ENCODE data around the gene MFAP2.
A peak's percentile ranks its signal among the peaks of the same experiment; 100 is the strongest.
"Not testable (repeated sequence)": the region's sequence is repeated elsewhere in the genome, so short reads cannot be mapped to it uniquely, and the experiment has no call there.

The MFAP2 gene

GRCh38 chr1:16978567-16979474 is 1.6 kb downstream of the MFAP2 start:
- DNase-seq: no peak

DNA sequence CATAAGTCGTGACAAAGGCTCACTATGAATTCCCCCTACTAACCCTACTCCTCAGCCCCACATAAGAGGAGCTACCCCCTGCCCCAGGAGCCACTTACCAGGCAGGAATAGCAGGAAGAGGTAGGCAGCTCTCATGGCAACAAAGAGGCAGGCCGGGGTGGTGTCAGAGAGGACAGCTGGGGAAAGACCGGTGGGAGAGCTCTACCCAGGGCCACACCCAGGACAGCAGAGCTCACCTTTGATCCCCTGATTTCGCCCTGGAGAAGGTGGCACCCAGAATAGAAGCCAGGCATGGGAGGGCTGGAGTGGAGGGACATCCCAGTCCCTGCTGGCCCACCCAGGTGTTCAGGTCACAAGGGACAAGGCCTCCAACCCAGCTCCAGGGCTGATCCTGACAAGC is 2.3 kb downstream of the MFAP2 start:
- no peak for DNase-seq

DNA sequence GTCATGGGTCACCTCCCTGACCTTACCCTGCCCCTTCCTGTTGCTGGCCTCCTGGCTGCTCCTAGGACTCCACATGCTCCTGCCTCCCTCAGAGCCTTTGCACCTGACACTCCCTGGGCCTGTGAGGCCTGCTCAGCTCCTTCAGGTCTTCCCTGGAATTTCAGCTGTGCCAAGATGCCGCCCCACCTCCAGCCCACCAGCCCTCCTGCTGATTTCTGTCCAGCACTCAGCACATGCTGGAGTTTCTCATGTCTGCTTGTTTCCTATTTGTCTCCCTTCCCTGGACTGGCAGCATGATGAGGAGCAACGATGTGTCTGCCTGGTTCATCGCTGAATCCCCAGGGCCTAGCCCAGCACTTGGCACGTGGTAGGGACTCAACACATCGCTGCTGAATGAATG is 3.0 kb downstream of the MFAP2 start:
- DNase-seq: no peak

DNA sequence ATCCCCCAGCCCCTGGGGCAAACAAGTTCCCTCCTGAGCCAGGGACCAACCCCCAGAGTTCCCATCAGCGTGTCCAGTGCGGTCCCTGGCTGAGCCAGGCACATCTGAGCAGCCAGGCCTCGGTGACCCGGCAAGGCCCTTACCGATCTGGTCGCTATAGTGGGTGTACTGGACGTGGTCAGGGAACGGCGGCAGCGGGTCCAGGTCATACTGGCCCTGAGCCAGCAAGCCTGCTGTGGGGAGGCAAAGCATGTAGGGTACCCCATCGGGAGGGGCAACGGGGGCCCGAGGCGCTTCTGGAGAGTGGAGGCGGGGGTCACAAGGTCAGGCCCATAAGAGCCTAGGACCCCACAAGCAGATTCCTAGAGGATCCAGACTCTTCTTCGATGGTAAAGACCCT is 3.5 kb downstream of the MFAP2 start:
- no peak for DNase-seq

- DNase-seq: no peak
Observed at GRCh38 chr1:16975838-16976237, 4.6 kb downstream of the MFAP2 start.

GRCh38 chr1:16975211-16975610 is 5.2 kb downstream of the MFAP2 start:
- no peak for DNase-seq

DNA sequence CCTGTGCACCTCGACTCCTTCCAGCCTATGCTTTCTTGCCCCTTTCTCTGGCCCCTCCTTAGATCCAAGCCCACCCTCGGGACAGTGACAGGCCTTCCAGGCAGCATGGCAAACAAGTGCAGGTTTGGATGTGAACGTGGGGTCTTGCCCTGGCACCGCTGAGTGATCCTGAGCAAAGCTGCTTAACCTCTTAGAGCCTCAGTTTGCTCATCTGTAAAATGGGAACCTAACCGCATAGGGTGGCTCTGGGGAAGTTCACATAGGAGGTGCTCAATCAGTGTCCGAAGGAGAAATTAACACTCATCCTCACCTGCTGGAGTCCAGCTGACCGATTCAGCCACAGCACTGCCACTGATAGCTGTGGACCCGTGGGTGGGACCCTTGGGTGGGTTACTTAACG is 7.2 kb downstream of the MFAP2 start:
- DNase-seq: no peak

DNA sequence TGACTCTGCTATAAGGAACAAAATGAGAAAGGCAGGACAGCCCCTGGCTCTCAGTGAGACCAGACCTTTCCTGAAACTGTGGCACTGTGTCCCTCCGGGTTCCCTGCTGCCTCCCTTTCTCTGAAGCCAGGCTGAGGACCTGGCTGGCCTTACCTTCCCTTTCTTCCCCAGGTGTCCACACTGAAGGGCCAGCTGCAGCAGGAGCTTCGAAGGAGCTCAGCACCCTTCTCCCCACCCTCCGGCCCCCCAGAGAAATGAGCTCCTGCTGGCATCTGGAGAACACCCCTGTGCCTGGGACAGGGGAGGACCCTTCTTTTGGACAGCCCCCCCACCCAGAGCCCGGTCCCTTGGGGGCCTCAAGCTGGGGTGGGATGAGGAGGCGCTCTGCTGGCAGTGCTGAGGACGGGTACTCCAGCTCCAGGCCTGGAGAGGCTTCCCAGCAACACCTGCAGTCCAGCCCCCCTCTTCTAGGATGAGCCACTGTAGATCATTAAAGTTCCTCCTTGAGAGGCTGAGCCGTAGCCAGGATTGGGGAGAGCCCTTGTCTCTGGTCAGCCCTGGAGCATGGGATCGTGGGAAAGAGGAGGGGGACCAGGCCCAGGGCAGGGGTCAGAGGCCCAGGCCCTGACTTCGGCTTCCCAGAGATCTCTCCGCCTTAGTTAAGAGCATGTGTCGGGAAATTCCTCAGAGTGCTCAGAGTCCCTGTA is 8.1 kb downstream of the MFAP2 start:
- DNase-seq: no peak

- DNase-seq: peak; percentile 35
Observed at GRCh38 chr1:16971341-16972188, 8.9 kb downstream of the MFAP2 start.

DNA sequence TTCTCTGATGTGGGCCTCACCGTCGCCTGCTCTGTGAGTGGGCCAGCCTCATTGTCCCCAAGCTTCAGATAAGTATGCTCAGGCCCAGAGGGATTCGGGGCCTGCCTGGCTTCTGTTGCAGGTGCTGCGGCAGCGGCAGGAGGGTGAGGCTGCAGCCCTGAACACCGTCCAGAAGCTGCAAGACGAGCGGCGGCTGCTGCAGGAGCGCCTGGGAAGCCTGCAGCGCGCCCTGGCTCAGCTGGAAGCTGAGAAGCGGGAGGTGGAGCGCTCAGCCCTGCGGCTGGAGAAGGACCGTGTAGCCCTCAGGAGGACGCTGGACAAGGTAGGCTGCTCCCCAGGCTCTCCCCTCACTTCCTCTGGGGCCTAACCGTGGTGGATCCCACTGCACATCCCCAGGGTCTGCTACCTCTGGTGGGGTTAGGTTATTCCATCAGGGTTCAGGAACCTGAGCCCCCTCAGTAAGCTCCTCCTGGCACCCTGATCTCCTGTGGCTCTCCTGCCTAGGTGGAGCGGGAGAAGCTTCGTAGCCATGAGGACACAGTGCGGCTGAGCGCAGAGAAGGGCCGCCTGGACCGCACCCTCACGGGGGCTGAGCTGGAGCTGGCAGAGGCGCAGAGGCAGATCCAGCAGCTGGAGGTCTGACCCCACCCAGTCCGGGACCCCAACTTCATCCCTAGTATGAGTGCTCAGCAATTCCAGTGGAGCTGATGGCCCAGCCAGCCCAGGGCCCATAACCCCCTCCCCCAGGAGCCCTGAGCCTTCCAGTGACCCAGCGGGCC is 10.1 kb downstream of the MFAP2 start:
- DNase-seq: no peak

DNA sequence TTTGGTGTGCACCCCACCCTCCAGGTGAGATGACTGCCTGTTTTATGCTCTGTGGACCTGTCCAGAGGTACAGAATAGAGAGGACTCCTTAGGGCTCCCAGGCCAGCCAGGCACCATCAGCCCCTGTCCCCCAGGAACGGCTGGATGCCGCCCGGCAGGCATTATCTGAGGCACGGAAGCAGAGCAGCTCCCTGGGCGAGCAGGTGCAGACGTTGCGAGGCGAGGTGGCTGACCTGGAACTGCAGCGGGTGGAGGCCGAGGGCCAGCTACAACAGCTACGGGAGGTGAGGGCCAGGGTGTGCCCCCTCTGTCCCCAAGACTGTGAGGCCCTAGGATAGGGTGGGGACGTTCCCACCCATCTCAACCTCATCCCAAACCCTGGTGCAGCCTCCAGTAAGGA is 10.8 kb downstream of the MFAP2 start:
- no peak for DNase-seq

DNA sequence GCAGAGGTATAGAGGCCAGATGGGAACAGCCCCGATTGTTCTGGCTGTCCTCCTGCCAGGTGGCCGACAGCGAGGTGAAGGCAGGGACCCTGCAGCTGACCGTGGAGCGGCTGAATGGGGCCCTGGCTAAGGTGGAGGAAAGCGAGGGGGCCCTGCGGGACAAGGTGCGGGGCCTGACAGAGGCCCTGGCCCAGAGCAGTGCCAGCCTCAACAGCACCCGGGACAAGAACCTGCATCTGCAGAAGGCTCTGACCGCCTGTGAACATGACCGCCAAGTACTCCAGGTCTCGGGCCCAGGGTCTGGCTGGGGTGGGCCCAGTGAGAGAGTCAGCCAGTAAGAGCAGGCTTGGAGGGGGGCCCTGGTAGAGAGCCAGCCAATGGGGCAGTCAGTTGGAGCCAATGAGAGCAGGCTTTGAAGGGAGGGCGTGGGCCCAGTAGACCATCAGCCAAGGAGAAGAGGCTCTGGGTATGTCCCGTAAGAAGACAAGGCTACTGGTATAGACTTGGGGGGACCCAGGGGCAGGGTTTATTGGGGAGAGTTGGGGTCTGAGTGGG is 11.3 kb downstream of the MFAP2 start:
- no peak for DNase-seq

- DNase-seq: no peak
Observed at GRCh38 chr1:16968372-16968771, 12.0 kb downstream of the MFAP2 start.

DNA sequence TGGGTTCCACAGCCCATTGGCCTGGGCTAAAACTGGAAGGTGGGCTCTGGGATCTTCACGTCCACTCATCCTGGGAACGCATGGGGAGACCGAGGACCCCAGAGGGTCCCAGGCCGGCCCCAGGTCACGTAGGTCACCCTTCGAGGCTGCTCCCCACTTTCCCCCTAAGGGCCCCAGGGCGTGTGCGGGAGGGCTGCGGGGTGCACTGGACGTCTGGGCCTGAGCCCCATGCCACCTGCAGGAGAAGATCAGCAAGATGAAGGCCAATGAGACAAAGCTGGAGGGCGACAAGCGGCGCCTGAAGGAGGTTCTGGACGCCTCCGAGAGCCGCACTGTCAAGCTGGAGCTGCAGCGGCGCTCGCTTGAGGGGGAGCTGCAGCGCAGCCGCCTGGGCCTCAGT is 12.5 kb downstream of the MFAP2 start:
- no peak for DNase-seq

DNA sequence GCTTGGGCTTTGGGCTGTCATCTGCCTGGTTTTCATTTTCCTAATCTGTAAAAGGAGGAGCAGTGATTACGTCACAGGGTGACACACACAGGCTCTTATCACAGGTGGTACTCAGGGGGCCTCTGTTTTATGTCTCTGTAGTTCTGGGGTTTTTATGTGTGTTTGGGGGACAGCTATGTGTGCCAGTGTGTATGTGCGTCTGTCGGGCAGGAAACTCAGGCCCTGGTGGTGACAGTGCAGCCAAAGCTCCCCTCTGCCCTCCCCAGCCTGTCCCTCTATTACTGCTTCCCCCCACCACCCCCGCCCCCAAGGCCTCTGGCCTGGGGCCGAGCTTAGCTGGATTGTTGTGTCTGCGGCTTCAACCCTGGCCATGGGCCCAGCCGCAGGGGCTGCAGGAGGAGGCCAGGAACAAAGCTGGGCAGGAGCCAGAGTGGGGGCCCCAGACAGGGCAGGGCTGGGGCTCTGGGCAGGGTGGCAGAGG is 13.3 kb downstream of the MFAP2 start:
- no peak for DNase-seq

DNA sequence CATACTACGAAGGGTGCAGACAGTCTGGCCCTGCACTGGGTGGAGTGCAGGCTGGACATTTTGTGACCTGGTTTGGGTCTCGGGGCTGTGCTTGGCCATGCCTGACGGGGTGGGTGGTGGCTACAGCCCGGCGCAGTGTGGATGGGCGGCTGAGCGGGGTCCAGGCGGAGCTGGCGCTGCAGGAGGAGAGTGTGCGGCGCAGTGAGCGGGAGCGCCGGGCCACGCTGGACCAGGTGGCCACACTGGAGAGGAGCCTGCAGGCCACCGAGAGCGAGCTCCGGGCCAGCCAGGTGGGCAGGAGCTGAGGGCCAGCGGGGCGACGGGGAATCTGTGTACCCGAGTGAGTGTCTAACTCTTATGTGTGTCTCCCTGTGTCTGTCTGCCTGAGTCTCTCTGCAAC is 14.1 kb downstream of the MFAP2 start:
- no peak for DNase-seq

DNA sequence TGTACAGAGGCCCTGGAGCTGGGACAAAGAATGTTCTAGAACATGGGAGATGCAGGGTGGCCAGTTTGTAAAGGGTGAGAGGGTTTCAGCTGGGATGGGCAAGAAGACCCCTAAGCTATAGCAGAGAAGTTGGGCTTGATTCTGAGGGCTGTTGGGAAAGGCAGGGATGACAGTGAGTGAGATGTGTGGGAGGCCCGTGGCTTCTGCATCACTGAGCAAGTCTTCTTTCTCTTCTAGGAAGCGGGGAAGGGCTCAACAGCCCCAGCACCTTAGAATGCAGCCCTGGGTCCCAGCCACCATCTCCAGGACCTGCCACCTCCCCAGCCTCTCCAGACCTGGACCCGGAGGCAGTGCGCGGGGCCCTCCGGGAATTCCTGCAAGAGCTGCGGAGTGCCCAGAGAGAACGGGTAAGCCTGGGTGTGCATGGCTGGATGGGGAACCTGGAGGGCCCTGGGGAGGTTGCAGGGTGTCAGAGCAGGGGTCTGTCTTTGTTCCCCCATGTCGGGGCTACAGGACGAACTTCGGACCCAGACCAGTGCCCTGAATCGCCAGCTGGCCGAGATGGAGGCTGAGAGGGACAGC is 14.8 kb downstream of the MFAP2 start:
- DNase-seq: no peak

- not testable (repeated sequence) for DNase-seq
Observed at GRCh38 chr1:16964169-16964568, 16.3 kb downstream of the MFAP2 start.

- no peak for DNase-seq
Observed at GRCh38 chr1:16961297-16962133, 18.9 kb downstream of the MFAP2 start.

DNA sequence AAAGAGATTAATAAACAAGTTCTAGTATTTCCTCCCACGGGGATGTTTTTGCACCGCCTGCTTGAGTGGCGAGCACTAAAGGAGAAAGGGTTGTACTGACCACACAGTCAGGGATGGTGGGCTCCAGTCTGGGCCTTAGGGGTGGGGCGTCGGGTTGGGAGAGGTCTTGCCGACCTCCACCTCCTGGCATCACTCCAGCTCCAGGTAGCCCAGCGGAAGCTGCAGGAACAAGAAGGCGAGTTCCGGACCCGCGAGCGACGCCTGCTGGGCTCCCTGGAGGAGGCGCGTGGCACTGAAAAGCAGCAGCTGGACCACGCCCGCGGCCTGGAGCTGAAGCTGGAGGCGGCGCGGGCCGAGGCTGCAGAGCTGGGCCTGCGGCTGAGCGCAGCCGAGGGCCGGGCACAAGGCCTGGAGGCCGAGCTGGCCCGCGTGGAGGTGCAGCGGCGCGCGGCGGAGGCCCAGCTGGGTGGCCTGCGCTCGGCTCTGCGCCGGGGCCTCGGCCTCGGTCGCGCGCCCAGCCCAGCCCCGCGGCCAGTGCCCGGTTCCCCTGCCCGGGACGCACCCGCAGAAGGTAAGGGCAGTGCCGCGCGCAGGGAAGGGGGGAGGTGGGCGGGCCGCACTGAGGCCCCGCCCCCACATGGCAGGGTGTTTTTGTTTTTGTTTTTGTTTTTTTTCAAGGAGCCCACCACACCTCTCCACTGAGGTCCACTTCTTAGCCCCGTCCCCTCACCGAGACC is 19.7 kb downstream of the MFAP2 start:
- peak; percentile 8 for DNase-seq

Data from NCI-H1694 (cell line).